Measurements from ENCODE around the gene ATP5PD. TPM values are rescaled to one million over a fixed set of nuclear protein-coding genes. Genes with fewer than 3 reads are reported as not detected.
A peak's percentile ranks its signal among the peaks of the same experiment; 100 is the strongest.

ATP5PD gene
- total and polyA plus RNA-seq, 2 of the 13 experiments (the other 11 are each of a cell fraction or from before 2014, with no cell fraction given) = 158 to 428 TPM

GRCh38 chr17:75034236-75034908 lies 12.4 kb downstream of the ATP5PD start (continued):
- TF ChIP-seq HIC2 (CRISPR knock-in tag; IDR thresholded peaks at IDR 0.05; ENCODE audit: low read depth) (peak; percentile 65; the same call in 1 of the 2 replicates), ZNF720 (CRISPR knock-in tag; IDR thresholded peaks at IDR 0.05) (no peak), RFX5 (IDR thresholded peaks at IDR 0.05; ENCODE audit: low read depth, low read length) (peak; percentile 3; the same call in 1 of the 2 replicates), ZNF713 (CRISPR knock-in tag; IDR thresholded peaks at IDR 0.05) (peak; percentile 48; the same call in 1 of the 2 replicates), NCOA2 (CRISPR knock-in tag; IDR thresholded peaks at IDR 0.05) (peak; percentile 27; the same call in 1 of the 2 replicates), TBX2 (CRISPR knock-in tag; IDR thresholded peaks at IDR 0.05; ENCODE audit: borderline replicate concordance) (peak; percentile 64; the same call in 1 of the 2 replicates), PITX1 (CRISPR knock-in tag; IDR thresholded peaks at IDR 0.05) (peak; percentile 92), ZNF484 (CRISPR knock-in tag; IDR thresholded peaks at IDR 0.05; ENCODE audit: borderline replicate concordance, low read depth) (peak; percentile 84; the same call in 1 of the 2 replicates), ZNF10 (CRISPR knock-in tag; IDR thresholded peaks at IDR 0.05; ENCODE audit: borderline replicate concordance, low read depth) (0 out of 2 replicates have a peak, but pooled peaks have one; percentile 71), RFXAP (CRISPR knock-in tag; IDR thresholded peaks at IDR 0.05; ENCODE audit: borderline replicate concordance) (peak; percentile 86), HOMEZ (CRISPR knock-in tag; IDR thresholded peaks at IDR 0.05; ENCODE audit: low read depth) (no peak; the same call in 1 of the 2 replicates), TGIF2 (CRISPR knock-in tag; IDR thresholded peaks at IDR 0.05) (peak; percentile 86), HMG20B (CRISPR knock-in tag; conservative IDR thresholded peaks at IDR 0.05) (peak; percentile 47; the same call in 1 of the 2 replicates), ZNF230 (CRISPR knock-in tag; IDR thresholded peaks at IDR 0.05) (peak; percentile 94; the same call in 1 of the 2 replicates), NR0B2 (CRISPR knock-in tag; IDR thresholded peaks at IDR 0.05) (0 out of 2 replicates have a peak, but pooled peaks have one; percentile 79), NKX3-1 (CRISPR knock-in tag; IDR thresholded peaks at IDR 0.05) (peak; percentile 44; the same call in 1 of the 2 replicates), MXD1 (CRISPR knock-in tag; IDR thresholded peaks at IDR 0.05) (peak; percentile 90), ZNF570 (CRISPR knock-in tag; IDR thresholded peaks at IDR 0.05; ENCODE audit: borderline replicate concordance) (no peak), ZFP90 (CRISPR knock-in tag; IDR thresholded peaks at IDR 0.05; ENCODE audit: borderline replicate concordance) (peak; percentile 71), TMF1 (CRISPR knock-in tag; IDR thresholded peaks at IDR 0.05; ENCODE audit: low read depth) (peak; percentile 89), ZC3H4 (CRISPR knock-in tag; IDR thresholded peaks at IDR 0.05; ENCODE audit: borderline replicate concordance) (peak; percentile 49; the same call in 1 of the 2 replicates), JUND (CRISPR knock-in tag; IDR thresholded peaks at IDR 0.05) (peak; percentile 75), ZNF383 (CRISPR knock-in tag; IDR thresholded peaks at IDR 0.05; ENCODE audit: borderline replicate concordance) (peak; percentile 50; the same call in 1 of the 2 replicates), ZNF740 (CRISPR knock-in tag; IDR thresholded peaks at IDR 0.05) (peak; percentile 6; the same call in 1 of the 2 replicates), ZNF543 (CRISPR knock-in tag; IDR thresholded peaks at IDR 0.05) (peak; percentile 96), ZNF792 (CRISPR knock-in tag; IDR thresholded peaks at IDR 0.05) (peak; percentile 88), MTF1 (CRISPR knock-in tag; IDR thresholded peaks at IDR 0.05) (peak; percentile 83; the same call in 1 of the 2 replicates)
